GM18505 (cell line): Measurements from ENCODE around the gene ZNF746.
"Not testable (repeated sequence)": the region's sequence is repeated elsewhere in the genome, so short reads cannot be mapped to it uniquely, and the experiment has no call there.

Experiments
- ATAC-seq: cut with Tn5 transposase; IDR thresholded peaks from one replicate; pipeline ENCODE4 v1.9.1; 2021; ENCODE audit not compliant: unreplicated experiment
- POLR2A ChIP-seq: IDR thresholded peaks from 4 replicates; pipeline ENCODE4 v1.6.1; 2011; ENCODE audit warnings: borderline replicate concordance; ENCODE audit not compliant: insufficient read depth, insufficient read length; ENCODE audit errors: extremely low read depth

Gene ZNF746

DNA sequence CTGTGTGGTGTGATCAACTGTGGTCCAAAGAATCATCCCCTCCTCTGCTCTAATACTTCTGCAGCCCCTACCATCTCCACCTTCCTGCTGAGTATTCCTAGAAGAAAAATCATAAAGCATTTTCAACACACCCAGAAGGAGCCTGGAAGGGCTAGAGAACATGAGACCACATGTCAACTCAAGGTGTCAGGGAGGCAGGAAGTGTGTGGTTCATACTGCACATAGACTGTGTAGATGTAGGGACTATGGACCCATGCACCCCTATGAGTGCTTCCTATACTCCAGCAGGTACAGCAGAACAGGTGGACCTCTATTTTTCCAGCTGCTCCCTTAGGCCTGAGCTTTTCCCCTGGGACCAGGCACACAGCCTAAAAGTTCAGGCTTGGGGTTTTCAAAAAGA lies 2.6 kb upstream of the ZNF746 start:
- no peak for ATAC-seq
- TF ChIP-seq POLR2A, result no peak

DNA sequence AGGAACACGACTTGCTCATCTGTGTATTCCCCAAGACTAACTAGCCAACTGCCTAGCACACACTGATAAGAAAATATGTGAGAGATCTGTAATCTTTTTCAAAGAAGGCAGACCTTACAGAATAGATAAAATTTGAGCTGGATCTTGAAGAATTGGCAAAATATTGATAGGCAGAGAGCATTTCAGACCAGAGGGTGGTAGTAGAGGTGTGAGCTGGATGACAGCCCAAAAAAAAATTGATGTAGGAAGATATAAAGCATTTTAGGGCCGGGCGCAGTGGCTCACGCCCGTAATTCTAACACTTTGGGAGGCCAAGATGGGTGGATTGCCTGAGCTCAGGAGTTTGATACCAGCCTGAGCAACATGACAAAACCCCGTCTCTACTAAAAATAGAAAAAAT lies 1.2 kb upstream of the ZNF746 start:
- TF ChIP-seq POLR2A, result no peak
- no peak for ATAC-seq

DNA sequence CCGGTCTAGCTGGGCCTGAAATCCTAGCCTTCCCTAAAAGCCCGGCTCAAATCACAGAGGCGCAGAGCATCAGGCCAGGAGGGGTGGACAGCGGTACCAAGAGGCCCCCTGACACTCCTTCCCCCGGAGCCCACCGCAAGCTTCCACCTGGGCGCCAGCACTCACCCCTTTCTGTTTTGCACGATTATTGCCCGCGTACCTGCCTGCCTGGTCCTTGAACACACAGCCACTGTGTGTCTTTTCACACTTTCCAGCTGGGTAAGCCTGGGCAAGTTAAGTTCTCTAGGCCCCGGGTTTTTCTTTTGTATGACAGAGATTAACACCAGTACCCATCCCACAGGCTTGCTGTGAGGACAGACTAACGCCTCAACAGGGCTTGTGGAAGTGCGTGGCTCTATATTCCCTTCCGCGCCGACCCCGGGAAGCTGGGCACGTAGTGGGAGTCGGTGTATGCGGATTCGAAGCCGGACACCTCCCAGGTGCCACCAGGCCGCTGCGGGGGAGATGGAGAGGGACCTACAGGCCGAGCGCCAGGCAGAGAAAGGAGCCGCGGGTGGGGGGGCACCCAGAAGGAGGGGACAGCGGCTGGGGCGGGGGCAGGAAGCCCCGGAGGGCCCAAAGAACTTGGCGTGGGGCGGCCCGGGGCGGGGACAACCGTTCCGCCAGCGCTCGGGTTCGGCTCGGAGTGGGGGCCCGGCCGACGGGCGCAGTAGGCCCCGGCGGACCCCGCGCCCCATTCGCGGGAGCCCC lies 792 bp downstream of the ZNF746 start:
- no peak for TF ChIP-seq POLR2A
- peak; percentile 36 for ATAC-seq

DNA sequence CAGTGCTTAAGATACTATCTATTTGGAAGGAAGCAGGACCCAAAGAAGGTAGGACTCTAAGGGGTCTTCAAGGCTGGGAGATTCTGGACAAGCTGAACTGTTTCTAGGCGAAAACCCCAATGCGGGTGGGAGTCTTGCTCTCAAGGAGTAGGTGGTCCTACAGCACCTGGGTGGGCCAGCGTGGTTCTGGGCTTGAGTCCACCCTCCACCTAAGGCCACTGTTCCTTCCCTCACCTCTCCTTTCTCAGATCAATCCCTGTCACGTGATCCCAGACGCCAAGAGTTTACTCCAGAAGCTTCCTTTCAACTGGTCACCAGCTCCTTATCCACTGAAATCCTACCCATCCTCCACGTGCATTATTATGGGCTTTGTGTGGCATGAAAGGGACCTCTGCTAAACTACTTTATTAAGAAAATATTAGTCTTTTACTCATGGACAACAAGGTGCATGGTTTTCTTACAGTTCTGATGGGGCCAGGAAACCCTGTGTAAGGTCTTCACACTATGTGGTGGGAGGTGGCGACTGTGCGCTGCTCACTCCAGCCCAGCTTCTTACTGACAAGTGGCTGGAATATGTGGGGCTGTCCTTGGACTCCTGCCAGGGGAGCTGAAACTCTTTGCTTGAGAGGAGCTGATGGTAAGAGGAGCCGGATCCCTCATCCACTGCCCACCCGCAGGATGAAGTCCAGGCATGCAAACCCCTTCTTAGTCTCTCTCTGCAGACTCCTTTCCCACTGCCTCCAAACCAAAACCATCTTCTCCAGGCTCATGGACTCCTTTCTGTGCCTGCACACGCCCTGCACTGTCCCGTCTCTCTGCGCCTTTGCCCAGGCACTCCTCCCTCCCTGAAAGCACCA lies 1.6 kb downstream of the ZNF746 start:
- no peak for ATAC-seq
- no peak for TF ChIP-seq POLR2A

DNA sequence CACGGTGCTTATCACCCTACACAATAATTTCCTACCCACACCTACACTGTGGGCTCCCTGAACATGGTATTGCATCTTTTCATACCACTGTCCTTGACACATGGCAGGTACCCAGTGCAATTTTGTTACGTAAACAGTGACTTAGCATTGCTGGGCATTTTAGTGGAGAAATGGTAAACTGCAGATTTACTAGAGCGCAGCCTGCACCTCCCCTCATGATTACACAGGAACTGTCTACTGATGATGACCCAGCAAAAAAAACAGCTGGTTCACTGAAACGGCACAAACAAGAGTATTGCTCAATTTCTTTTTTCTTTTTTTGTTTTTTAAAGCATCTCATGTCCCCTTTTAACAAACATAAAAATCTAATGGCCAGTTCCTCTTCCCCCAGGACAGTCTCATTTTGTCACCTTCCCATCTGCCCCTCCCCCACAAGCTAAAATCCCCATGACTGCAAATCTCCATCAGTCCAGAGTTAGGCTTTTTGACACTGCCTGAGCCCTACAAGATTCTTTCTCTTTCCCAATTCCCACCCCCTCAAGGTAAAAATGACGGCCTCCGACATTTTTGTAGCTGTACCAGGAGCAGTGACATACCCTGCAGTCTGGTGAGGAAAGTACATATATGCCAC lies 2.8 kb downstream of the ZNF746 start:
- no peak for TF ChIP-seq POLR2A
- ATAC-seq, result no peak

DNA sequence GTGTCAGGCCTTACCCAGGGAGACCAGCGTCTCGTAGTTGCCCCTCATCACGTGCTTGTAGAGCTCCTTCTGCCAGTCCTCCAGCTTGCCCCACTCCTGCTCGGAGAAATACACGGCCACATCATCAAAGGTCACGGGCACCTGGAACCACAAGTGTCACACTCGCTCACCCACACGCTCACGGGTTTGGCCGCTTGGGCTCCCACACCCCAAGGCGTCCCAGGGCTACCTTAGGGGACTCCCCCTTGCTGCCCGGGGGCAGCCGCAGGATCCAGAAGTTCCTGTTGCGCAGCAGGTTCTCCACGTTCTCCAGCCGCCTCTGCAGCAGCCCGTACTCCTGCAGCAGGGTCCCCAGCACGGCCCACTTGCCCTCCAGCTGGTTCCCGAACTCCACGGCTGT lies 3.6 kb downstream of the ZNF746 start:
- ATAC-seq, result not testable (repeated sequence)

DNA sequence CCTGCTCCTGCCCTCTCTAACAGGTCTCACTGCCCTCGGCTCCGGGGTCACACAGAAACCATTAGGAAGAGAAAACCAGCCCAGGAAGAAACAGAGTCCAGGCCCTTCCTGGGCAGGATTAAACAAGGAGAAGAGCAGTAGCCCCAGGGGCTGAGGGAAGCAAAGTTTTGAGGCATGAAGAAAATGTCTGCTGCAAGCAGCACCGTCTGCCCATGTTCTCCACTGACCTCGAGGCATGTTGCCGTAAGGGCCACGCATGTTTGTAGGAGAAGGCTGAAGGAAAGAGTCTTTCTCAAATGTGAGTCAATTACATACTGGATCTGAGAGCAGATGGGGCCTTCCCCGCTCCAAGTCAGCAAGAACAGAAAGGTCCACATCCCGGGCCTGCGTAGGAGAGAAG lies 4.2 kb downstream of the ZNF746 start:
- TF ChIP-seq POLR2A, result no peak
- no peak for ATAC-seq

DNA sequence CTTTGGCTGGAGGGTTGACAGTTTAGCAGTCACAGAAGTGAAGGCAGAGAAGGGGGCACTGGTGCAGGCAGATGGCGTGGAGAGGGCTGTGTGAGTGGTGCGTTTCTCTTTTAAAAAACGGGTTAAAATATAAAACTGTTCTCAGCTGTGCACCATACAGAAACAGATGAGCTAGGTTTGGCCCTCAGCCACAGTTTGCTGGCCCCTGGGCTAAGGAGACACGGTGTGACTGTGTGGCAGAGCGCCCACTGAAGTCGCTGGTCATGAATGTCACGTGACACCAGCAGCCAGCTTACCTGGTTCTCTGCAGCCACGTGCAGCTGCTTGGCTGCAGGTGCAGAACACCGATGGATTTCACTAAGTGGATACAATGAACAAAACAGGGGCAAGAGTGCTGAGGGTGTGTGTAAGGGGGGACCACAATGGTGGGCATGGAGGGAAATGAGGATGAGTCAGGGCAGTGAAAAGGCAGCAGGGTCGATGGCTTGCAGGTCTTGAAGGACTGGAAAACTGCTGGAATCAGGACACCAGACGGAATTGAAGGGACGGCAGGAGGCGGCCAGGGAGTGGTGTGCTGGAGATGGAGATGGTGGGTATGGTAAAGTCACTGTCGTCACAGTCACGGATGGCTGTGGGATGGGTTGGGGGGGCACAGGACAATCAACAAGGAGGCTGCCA lies 7.4 kb downstream of the ZNF746 start:
- ATAC-seq, result no peak
- TF ChIP-seq POLR2A, result no peak

DNA sequence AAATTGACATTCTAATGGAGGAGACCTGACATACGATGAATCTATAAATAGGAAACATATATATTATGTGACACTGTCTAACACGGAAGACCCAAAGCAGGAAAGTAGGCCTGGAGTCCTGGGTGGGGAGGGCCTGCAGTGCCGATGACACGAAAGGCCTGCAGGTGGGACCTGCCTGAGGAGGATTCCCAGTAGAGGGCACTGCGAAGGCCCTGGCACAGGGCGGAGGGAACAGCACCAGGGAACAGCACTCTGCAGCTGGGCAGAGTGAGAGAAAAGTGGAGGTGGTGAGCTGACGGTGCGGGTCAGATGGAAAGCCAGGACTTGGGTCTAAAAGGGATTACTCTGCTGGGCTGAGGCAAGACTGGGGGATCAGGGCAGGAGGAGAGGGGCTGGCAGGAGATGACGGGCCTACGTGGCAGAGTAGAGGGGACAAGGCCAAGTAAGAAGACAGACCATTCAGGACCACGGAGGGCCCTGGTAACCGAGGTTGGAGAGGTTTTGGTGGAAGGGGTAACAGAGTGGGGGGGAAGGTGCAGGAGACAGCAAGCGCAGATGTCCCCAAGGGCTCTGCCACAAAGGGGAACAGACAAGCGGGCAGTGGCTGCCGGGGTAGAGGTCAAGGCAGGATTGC lies 8.1 kb downstream of the ZNF746 start:
- TF ChIP-seq POLR2A, result no peak
- ATAC-seq, result no peak

DNA sequence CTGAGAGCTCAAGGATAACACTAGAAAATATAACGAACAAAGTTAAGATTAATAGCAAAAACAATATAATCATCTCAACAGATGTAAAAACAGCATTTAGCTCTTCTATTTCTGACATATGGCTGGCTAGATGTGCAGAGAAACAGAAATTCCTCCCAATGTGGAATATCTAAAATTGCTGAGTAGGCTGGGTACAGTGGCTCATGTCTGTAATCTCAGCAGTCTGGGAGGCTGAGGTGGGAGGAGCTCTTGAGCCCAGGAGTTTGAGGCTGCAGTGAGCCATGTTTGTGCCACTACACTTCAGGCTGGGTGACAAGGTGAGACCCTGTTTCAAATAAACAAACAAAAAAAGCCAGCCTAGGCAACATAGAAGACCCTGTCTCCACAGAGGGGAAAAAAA lies 18.0 kb downstream of the ZNF746 start:
- ATAC-seq, result no peak
- TF ChIP-seq POLR2A, result no peak

DNA sequence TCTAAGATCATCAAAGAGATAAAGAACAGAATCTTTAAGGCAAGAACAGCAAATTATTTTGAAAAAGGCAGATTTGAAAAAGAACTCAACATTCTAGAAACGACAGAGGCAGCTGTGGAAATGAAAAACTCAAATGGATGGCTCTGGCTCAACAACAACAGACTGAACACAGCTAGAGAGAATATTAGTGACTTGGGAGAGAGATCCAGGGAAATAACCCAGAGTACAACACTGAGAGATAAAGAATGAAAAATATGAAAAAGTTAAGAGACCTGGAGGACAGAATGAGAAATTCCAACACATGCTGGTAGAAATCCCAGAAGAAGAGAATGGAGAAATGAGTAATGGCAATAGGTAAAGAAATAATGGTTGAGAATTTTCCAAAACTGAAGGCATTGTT lies 18.9 kb downstream of the ZNF746 start:
- no peak for ATAC-seq

DNA sequence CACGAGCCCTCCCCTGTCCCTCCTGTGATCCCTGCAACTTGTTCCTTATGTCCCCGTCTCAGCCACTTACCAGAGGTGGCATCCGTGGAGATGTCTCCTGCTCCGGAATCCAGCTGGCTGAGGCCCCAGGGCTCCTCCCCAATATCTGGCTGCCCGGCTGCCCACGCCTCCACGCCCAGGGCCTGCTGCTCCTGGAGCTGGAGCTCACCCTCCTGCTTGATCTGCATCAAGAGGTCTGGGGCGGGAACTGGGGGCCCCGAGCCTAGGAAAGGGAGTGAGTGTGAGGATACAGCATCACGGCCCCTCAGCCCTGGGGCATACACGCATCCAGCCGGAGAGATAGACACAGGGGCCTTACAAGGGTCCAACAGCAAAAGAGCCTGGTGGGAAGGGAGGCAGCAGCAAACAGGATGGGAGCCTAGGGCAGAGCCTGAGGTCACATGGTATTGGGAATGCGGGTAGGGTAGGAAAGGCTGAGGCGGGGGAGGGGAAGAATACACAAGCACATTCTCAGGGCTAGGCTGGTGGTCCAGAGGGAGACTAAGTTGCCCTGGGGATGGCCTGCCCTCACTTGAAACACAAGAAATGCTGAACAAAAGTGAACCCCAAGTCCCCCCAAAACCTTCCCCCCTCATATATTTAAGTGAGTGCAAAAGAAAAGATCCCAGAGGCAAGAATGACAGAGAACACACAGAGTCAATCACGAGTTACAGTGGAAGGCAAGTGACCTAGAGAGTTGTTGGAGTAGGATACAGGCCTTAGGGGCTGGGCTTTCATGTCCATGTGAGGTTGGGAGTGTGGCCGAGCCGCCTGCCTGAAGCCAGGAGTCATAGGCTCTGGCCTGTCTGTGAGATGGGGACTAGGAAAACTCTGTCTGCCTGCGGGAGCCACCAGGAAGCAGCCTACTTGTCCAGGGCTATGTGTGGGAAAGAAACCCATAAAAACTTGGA lies 19.8 kb downstream of the ZNF746 start:
- no peak for ATAC-seq
- no peak for TF ChIP-seq POLR2A

More for the DNA sequence above, 18.9 kb downstream of the ZNF746 start:
- no peak for TF ChIP-seq POLR2A
